A549 (cell line): Measurements from ENCODE around the gene C16orf92. TPM values are rescaled to one million over a fixed set of nuclear protein-coding genes. Genes with fewer than 3 reads are reported as not detected.

ENCODE experiments used
- ATAC-seq, 2 experiments: fragments of 200-7000 bp in 1 of 2; fragments of >200 bp in 1 of 2; cut with Nextera tagmentation in 1 of 2; cut with Tn5 transposase in 1 of 2; 3 replicates each; pipeline versions ENCODE4 v1.8.0 to v1.9.1; 2018 to 2020; ENCODE audit warnings: mild to moderate bottlenecking in 1 of 2, moderate library complexity in 1 of 2
- CTCF ChIA-PET: fragments of 300-600 bp; sonication (Branson Sonifier 250); formaldehyde crosslinking; extraction: SDS; loops from one replicate; lab custom pipeline; 2021; ENCODE audit warnings: antibody characterized with exemption, inconsistent platforms; lab: Yijun Ruan, JAX
- POLR2A ChIA-PET: fragments of 350-600 bp; formaldehyde crosslinking; extraction: SDS; loops from one replicate; lab custom pipeline; 2021; ENCODE audit warnings: antibody characterized with exemption, inconsistent platforms; lab: Yijun Ruan, JAX
- DNase-seq, 2 experiments: peaks; one replicate each; pipeline versions ENCODE4 v3.0.0 to v3.0.0-alpha.2; 2011 to 2016; ENCODE audit warnings: low read depth in 1 of 2, low spot score in 1 of 2
- FAIRE-seq: peaks from 2 replicates; lab custom pipeline; 2011; peaks lifted over from hg19 to GRCh38; lab: Jason Lieb, UNC
- H3K27ac ChIP-seq, 2 experiments: fragments of >200 bp; sonication (Bioruptor Twin); formaldehyde crosslinking; 3 replicates each; pipeline ENCODE4 v1.5.1; 2016 to 2017
- H3K4me1 ChIP-seq: fragments of >200 bp; sonication (Bioruptor Twin); formaldehyde crosslinking; 3 replicates; pipeline ENCODE4 v1.6.1; 2016
- H3K4me2 ChIP-seq: fragments of >200 bp; sonication (Bioruptor Twin); formaldehyde crosslinking; 3 replicates; pipeline ENCODE4 v1.6.1; 2016
- H3K4me3 ChIP-seq: fragments of >200 bp; sonication (Bioruptor Twin); formaldehyde crosslinking; 3 replicates; pipeline ENCODE4 v1.5.1; 2016
- H3K9me3 ChIP-seq: fragments of >200 bp; sonication (Bioruptor Twin); formaldehyde crosslinking; 3 replicates; pipeline ENCODE4 v1.6.1; 2016
- ATOH8 ChIP-seq: fragments of 250-450 bp; sonication (Bioruptor Pico); IDR thresholded peaks from 2 replicates; pipeline ENCODE4 v1.5.0; 2020; ENCODE audit warnings: low read depth, mild to moderate bottlenecking, moderate library complexity
- CEBPB ChIP-seq, 2 experiments: fragments of >200 bp in 1 of 2; sonication (Bioruptor Twin) in 1 of 2; formaldehyde crosslinking in 1 of 2; IDR thresholded peaks; 2 replicates each; pipeline ENCODE4 v1.6.1; 2012 to 2016
- CHD4 ChIP-seq: fragments of 200-600 bp; sonication (generic); IDR thresholded peaks from 2 replicates; pipeline ENCODE4 v1.6.1; 2016; ENCODE audit warnings: antibody characterized with exemption, mild to moderate bottlenecking, borderline replicate concordance
- CTCF ChIP-seq: fragments of >200 bp; sonication (Bioruptor Twin); formaldehyde crosslinking; IDR thresholded peaks from 3 replicates; pipeline ENCODE4 v1.5.1; 2016
- E2F6 ChIP-seq: IDR thresholded peaks from 2 replicates; pipeline ENCODE4 v1.6.1; 2012; ENCODE audit warnings: low read depth, borderline replicate concordance
- EHF ChIP-seq: fragments of 250-450 bp; sonication (Bioruptor Pico); IDR thresholded peaks from 2 replicates; pipeline ENCODE4 v1.5.0; 2020; ENCODE audit warnings: mild to moderate bottlenecking
- EP300 ChIP-seq, 2 experiments: fragments of >200 bp; sonication (Bioruptor Twin); formaldehyde crosslinking; IDR thresholded peaks; 2 replicates in 1 of 2; 3 replicates in 1 of 2; pipeline ENCODE4 v1.6.1; 2016 to 2017
- FOSL2 ChIP-seq, 2 experiments: fragments of 450-650 bp in 1 of 2; fragments of >200 bp in 1 of 2; sonication (Bioruptor Twin) in 1 of 2; formaldehyde crosslinking; IDR thresholded peaks; 2 replicates each; pipeline versions ENCODE4 v1.5.0 to v1.6.1; 2016 to 2020; ENCODE audit warnings: mild to moderate bottlenecking in 1 of 2, moderate library complexity in 1 of 2
- FOXS1 ChIP-seq: fragments of 250-450 bp; sonication (Bioruptor Pico); IDR thresholded peaks from 2 replicates; pipeline ENCODE4 v1.5.0; 2020; ENCODE audit warnings: mild to moderate bottlenecking, moderate library complexity
- HDAC2 ChIP-seq: fragments of 200-600 bp; sonication (generic); IDR thresholded peaks from 2 replicates; pipeline ENCODE4 v1.6.1; 2016
- HOXA7 ChIP-seq: fragments of 250-450 bp; sonication (Bioruptor Pico); IDR thresholded peaks from 2 replicates; pipeline ENCODE4 v1.5.0; 2020; ENCODE audit warnings: mild to moderate bottlenecking, moderate library complexity
- HOXB13 ChIP-seq: fragments of 250-450 bp; sonication (Bioruptor Pico); IDR thresholded peaks from 2 replicates; pipeline ENCODE4 v1.5.0; 2020; ENCODE audit warnings: low read depth, mild to moderate bottlenecking, moderate library complexity
- MAX ChIP-seq: IDR thresholded peaks from 2 replicates; pipeline ENCODE4 v1.6.1; 2012
- MYC ChIP-seq: IDR thresholded peaks from 2 replicates; pipeline ENCODE4 v1.6.1; 2012; ENCODE audit warnings: mild to moderate bottlenecking, inconsistent platforms, low read length, improper control_type of control experiment, borderline replicate concordance
- NFE2L2 ChIP-seq: fragments of 150-350 bp; conservative IDR thresholded peaks from 2 replicates; pipeline ENCODE4 v1.6.1; 2014; ENCODE audit warnings: low read length
- NR3C1 ChIP-seq: fragments of >200 bp; sonication (Bioruptor Twin); formaldehyde crosslinking; IDR thresholded peaks from 3 replicates; pipeline ENCODE4 v1.6.1; 2017
- POLR2A ChIP-seq: IDR thresholded peaks from 2 replicates; pipeline ENCODE4 v1.6.1; 2012; ENCODE audit warnings: mild to moderate bottlenecking, low read length
- RAD21 ChIP-seq, 2 experiments: fragments of >200 bp in 1 of 2; sonication (Bioruptor Twin) in 1 of 2; formaldehyde crosslinking in 1 of 2; IDR thresholded peaks in 1 of 2; conservative IDR thresholded peaks in 1 of 2; 2 replicates in 1 of 2; 3 replicates in 1 of 2; pipeline ENCODE4 v1.6.1; 2012 to 2018; ENCODE audit warnings: inconsistent platforms in 1 of 2
- RARB ChIP-seq: fragments of 250-450 bp; sonication (Bioruptor Pico); IDR thresholded peaks from 2 replicates; pipeline ENCODE4 v1.8.0; 2021; ENCODE audit warnings: mild to moderate bottlenecking, moderate library complexity
- RCOR1 ChIP-seq: fragments of 150-350 bp; IDR thresholded peaks from 2 replicates; pipeline ENCODE4 v1.6.1; 2014; ENCODE audit warnings: antibody characterized with exemption, low read length, low read depth
- TP53 ChIP-seq: fragments of 250-450 bp; sonication (Bioruptor Pico); IDR thresholded peaks from 2 replicates; pipeline ENCODE4 v1.5.0; 2021; ENCODE audit warnings: mild to moderate bottlenecking, moderate library complexity
- USF2 ChIP-seq: fragments of 450-650 bp; IDR thresholded peaks from 2 replicates; pipeline ENCODE4 v1.6.1; 2014; ENCODE audit warnings: antibody characterized with exemption
- ZSCAN20 ChIP-seq: fragments of 250-450 bp; sonication (Bioruptor Pico); IDR thresholded peaks from 2 replicates; pipeline ENCODE4 v1.8.0; 2022; ENCODE audit warnings: mild to moderate bottlenecking, moderate library complexity
- WGBS: methylation state at CpG from one replicate; pipeline ENCODE4 v1.1.6; 2017; ENCODE audit errors: missing lambda C conversion rate; 5-methylcytosine and 5-hydroxymethylcytosine counted together
- polyA plus RNA-seq, 4 experiments: library from polyadenylated mRNA; depleted of rRNA in 3 of 4; stranded (reverse); fragments of >200 nt; fragmentation: RNase III in 1 of 4; extraction: RNeasy Plus Mini Kit Qiagen cat#74134 plus additional on column Dnase treatment in 1 of 4; gene quantifications; 2 replicates in 3 of 4; 3 replicates in 1 of 4; pipeline ENCODE4 v1.2.3, GENCODE V29; 2011 to 2017

C16orf92 gene
- polyA plus RNA-seq, 2 of the 4 experiments (the other 2 are of a cell fraction), result not detected

- FAIRE-seq (no peak), ATAC-seq (no peak), DNase-seq (no peak)
- WGBS, result 84% methylated on average over 4 of the region's 5 CpGs
- ChIA-PET CTCF (interaction anchor here (0.9 to 5.3 kb wide), 2 partner anchors 18 to 75 kb away, joined by 4 to 22 read pairs; no protein-coding TSS in a partner anchor), POLR2A (no interaction called here)
- Histone ChIP-seq H3K4me1 (no peaks in the 10 kb centered on the region), H3K9me3 (no peaks in the 10 kb centered on the region), H3K27ac (no peak overlapping the region), H3K4me2 (no peak overlapping the region), H3K4me3 (no peak overlapping the region)
- TF ChIP-seq RARB (CRISPR knock-in tag) (no peak), MAX (no peak), CHD4 (no peak), ATOH8 (CRISPR knock-in tag) (no peak), TP53 (CRISPR knock-in tag) (no peak), FOXS1 (CRISPR knock-in tag) (no peak), MYC (no peak), POLR2A (no peak), NR3C1 (no peak)
These were observed 36.1 kb upstream of the C16orf92 start for GRCh38 chr16:29986931-29987330.

GRCh38 chr16:29987371-29988085 lies 35.5 kb upstream of the C16orf92 start:
- Histone ChIP-seq H3K27ac (no peak overlapping the region), H3K4me2 (no peak overlapping the region), H3K9me3 (no peaks in the 10 kb centered on the region), H3K4me1 (no peaks in the 10 kb centered on the region), H3K4me3 (no peak overlapping the region)
- ATAC-seq (no peak), DNase-seq (no peak), FAIRE-seq (no peak)
- ChIA-PET POLR2A (interaction anchor here (1.4 kb wide), 1 partner anchor 14 kb away, joined by 4 read pairs; the partner anchor contains the start of gene TAOK2), CTCF (interaction anchor here (0.9 to 5.3 kb wide), 2 partner anchors 18 to 76 kb away, joined by 4 to 22 read pairs; no protein-coding TSS in a partner anchor)
- TF ChIP-seq E2F6 (no peak), CEBPB (IDR thresholded peaks at IDR 0.05) (no peak), CTCF (no peak), HOXA7 (CRISPR knock-in tag) (no peak), HOXB13 (CRISPR knock-in tag) (no peak), EHF (CRISPR knock-in tag) (no peak), MYC (no peak), NFE2L2 (no peak), RAD21 (conservative IDR thresholded peaks at IDR 0.05 in 1 of 2, IDR thresholded peaks at IDR 0.05 in 1 of 2) (no peak), RCOR1 (no peak), HDAC2 (no peak), EP300 (IDR thresholded peaks at IDR 0.05) (no peak), FOSL2 (IDR thresholded peaks at IDR 0.05) (no peak), FOSL2 (CRISPR knock-in tag; IDR thresholded peaks at IDR 0.05) (no peak), ZSCAN20 (no peak), USF2 (no peak)
- WGBS, result 92% methylated on average over 21 of the region's 35 CpGs
